ENCODE measurements around the gene HAND1. TPM values are rescaled to one million over a fixed set of nuclear protein-coding genes. Genes with fewer than 3 reads are reported as not detected.

HAND1 gene
- total and polyA plus RNA-seq, 2 experiments from 2014 or later: not detected

DNA sequence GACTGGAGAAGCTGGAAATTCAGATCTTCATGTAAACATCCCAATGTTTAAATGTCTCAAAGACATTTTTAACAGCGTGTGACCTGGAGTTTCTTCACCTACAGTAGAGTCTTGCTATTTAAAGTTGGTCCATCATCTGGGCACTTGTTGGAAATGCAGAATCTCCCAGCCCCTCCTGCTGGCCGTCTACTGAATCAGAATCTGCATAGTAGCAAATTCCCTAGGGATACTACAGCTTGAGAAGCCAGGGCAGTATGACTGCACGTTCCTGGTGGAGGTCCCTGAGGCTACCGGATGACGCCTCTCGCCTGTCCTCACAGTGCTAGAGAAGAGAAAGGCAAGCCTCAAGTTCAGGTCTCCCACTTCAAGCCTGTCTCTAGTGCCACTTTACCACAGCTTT, 16.5 kb downstream of the HAND1 start:
- H3K9me3 Mint-ChIP-seq: no peaks in the 10 kb centered on the region
- H3K36me3 Mint-ChIP-seq (ENCODE audit: low read depth): no peaks in the 10 kb centered on the region
- Histone ChIP-seq H3F3A (replicated peaks; ENCODE audit: low read depth) (no peaks in the 10 kb centered on the region), H3K4me1 (ENCODE audit: insufficient read depth) (peaks cover 5% of the 10 kb centered on the region; the same call in 1 of the 2 replicates), H3K27ac (ENCODE audit: low read depth) (no peak overlapping the region), H3K36me3 (ENCODE audit: insufficient read depth) (0 out of 2 replicates have a peak, but pooled peaks cover under 1% of the 10 kb centered on the region), H2AFZ (no peak overlapping the region), H3K79me2 (replicated peaks; ENCODE audit: insufficient read depth) (no peaks in the 10 kb centered on the region), H3K4me2 (0 out of 2 replicates have a peak overlapping the region, but pooled peaks have one; percentile 15), H4K20me1 (replicated peaks; ENCODE audit: insufficient read depth) (no peaks in the 10 kb centered on the region), H3K27me3 (ENCODE audit: insufficient read depth) (peaks cover 8% of the 10 kb centered on the region; the same call in 1 of the 2 replicates), H3K9me2 (ENCODE audit: insufficient read depth) (no peaks in the 10 kb centered on the region), H3K4me3 (no peak overlapping the region)
- H3K4me3 Mint-ChIP-seq: no peak overlapping the region
- peak; percentile 94 for ATAC-seq
- H3K27ac Mint-ChIP-seq: no peak overlapping the region
- peaks cover 6% of the 10 kb centered on the region; the same call in 2 of the 3 replicates for H3K4me1 Mint-ChIP-seq
- no peaks in the 10 kb centered on the region for H3K27me3 Mint-ChIP-seq (ENCODE audit: insufficient read depth, low read depth, poor library complexity)
- peak; percentile 71 for DNase-seq (ENCODE audit: low spot score)
- TF ChIP-seq, protein P1, sequence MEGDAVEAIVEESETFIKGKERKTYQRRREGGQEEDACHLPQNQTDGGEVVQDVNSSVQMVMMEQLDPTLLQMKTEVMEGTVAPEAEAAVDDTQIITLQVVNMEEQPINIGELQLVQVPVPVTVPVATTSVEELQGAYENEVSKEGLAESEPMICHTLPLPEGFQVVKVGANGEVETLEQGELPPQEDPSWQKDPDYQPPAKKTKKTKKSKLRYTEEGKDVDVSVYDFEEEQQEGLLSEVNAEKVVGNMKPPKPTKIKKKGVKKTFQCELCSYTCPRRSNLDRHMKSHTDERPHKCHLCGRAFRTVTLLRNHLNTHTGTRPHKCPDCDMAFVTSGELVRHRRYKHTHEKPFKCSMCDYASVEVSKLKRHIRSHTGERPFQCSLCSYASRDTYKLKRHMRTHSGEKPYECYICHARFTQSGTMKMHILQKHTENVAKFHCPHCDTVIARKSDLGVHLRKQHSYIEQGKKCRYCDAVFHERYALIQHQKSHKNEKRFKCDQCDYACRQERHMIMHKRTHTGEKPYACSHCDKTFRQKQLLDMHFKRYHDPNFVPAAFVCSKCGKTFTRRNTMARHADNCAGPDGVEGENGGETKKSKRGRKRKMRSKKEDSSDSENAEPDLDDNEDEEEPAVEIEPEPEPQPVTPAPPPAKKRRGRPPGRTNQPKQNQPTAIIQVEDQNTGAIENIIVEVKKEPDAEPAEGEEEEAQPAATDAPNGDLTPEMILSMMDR (conservative IDR thresholded peaks at IDR 0.05; ENCODE audit: low read depth in 2 of 2): peak; percentile 53 to 60
- no peak for TF ChIP-seq STAT1 (IDR thresholded peaks at IDR 0.05; ENCODE audit: unreplicated experiment)

DNA sequence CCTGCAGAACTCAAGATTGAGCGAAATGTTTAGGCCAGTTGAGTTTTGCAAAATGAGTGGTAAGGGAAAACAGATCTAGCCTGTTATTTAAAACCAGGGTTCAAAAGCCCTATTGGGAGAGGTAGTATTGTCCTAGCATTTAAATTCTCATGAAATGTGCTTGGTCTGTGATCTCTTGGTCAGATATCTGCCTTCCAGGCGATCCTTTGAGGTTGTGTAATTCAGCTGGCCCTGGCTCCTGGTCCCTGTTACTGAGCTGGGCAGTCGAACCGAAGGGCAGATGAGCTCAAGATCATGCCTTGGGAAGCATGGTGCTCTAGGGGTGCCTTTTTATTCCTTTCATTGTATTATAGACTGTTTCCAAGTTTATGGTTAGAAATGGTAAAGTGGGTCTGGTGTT, 17.9 kb downstream of the HAND1 start:
- Histone ChIP-seq H3K79me2 (replicated peaks; ENCODE audit: insufficient read depth) (no peaks in the 10 kb centered on the region), H3K36me3 (ENCODE audit: insufficient read depth) (0 out of 2 replicates have a peak, but pooled peaks cover 7% of the 10 kb centered on the region), H4K20me1 (replicated peaks; ENCODE audit: insufficient read depth) (no peaks in the 10 kb centered on the region), H3K27ac (ENCODE audit: low read depth) (no peak overlapping the region), H3K9me2 (ENCODE audit: insufficient read depth) (no peaks in the 10 kb centered on the region), H3K4me2 (no peak overlapping the region), H3K27me3 (ENCODE audit: insufficient read depth) (peaks cover 3% of the 10 kb centered on the region; the same call in 1 of the 2 replicates), H3F3A (replicated peaks; ENCODE audit: low read depth) (no peaks in the 10 kb centered on the region), H3K4me3 (no peak overlapping the region), H2AFZ (no peak overlapping the region), H3K4me1 (ENCODE audit: insufficient read depth) (peaks cover 5% of the 10 kb centered on the region; the same call in 1 of the 2 replicates)
- ATAC-seq (no peak), DNase-seq (ENCODE audit: low spot score) (no peak)
- Mint-ChIP-seq H3K4me3 (no peak overlapping the region), H3K4me1 (peaks cover 6% of the 10 kb centered on the region; the same call in 2 of the 3 replicates), H3K36me3 (ENCODE audit: low read depth) (no peaks in the 10 kb centered on the region), H3K9me3 (no peaks in the 10 kb centered on the region), H3K27ac (no peak overlapping the region), H3K27me3 (ENCODE audit: insufficient read depth, low read depth, poor library complexity) (no peaks in the 10 kb centered on the region)
- TF ChIP-seq ZNF114 (CRISPR knock-in tag; IDR thresholded peaks at IDR 0.05): no peak
- no peak for TF ChIP-seq NANOG (IDR thresholded peaks at IDR 0.05; ENCODE audit: borderline replicate concordance)
- TF ChIP-seq, protein P2, sequence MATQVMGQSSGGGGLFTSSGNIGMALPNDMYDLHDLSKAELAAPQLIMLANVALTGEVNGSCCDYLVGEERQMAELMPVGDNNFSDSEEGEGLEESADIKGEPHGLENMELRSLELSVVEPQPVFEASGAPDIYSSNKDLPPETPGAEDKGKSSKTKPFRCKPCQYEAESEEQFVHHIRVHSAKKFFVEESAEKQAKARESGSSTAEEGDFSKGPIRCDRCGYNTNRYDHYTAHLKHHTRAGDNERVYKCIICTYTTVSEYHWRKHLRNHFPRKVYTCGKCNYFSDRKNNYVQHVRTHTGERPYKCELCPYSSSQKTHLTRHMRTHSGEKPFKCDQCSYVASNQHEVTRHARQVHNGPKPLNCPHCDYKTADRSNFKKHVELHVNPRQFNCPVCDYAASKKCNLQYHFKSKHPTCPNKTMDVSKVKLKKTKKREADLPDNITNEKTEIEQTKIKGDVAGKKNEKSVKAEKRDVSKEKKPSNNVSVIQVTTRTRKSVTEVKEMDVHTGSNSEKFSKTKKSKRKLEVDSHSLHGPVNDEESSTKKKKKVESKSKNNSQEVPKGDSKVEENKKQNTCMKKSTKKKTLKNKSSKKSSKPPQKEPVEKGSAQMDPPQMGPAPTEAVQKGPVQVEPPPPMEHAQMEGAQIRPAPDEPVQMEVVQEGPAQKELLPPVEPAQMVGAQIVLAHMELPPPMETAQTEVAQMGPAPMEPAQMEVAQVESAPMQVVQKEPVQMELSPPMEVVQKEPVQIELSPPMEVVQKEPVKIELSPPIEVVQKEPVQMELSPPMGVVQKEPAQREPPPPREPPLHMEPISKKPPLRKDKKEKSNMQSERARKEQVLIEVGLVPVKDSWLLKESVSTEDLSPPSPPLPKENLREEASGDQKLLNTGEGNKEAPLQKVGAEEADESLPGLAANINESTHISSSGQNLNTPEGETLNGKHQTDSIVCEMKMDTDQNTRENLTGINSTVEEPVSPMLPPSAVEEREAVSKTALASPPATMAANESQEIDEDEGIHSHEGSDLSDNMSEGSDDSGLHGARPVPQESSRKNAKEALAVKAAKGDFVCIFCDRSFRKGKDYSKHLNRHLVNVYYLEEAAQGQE (IDR thresholded peaks at IDR 0.05; ENCODE audit: unreplicated experiment): no peak
- TF ChIP-seq CREB1 (CRISPR knock-in tag; IDR thresholded peaks at IDR 0.05; ENCODE audit: low read depth): no peak
- no peak for TF ChIP-seq POLR2AphosphoS5 (IDR thresholded peaks at IDR 0.05; ENCODE audit: low read depth)
- no peak for TF ChIP-seq JUNB (IDR thresholded peaks at IDR 0.05; ENCODE audit: unreplicated experiment)
- no peak for TF ChIP-seq STAT1 (IDR thresholded peaks at IDR 0.05; ENCODE audit: unreplicated experiment)
- TF ChIP-seq, protein P1 (conservative IDR thresholded peaks at IDR 0.05; ENCODE audit: low read depth in 2 of 2): no peak
- TF ChIP-seq EZH2phosphoT487 (IDR thresholded peaks at IDR 0.05; ENCODE audit: unreplicated experiment): no peak
